H9 (cell line): ENCODE measurements around the gene ASTN2. TPM values are rescaled to one million over a fixed set of nuclear protein-coding genes. Genes with fewer than 3 reads are reported as not detected.
A peak's percentile ranks its signal among the peaks of the same experiment; 100 is the strongest.

Source experiments
- DNase-seq: peaks from one replicate; pipeline ENCODE4 v3.0.0-alpha.2; 2017
- H2AFZ ChIP-seq: one replicate; pipeline ENCODE4 v1.6.1; 2013; ENCODE audit warnings: mild to moderate bottlenecking, low read length, control low read depth, moderate library complexity
- H2AK5ac ChIP-seq: 2 replicates; pipeline ENCODE4 v1.6.1; 2013; ENCODE audit warnings: low read length, control low read depth, mixed read lengths; ENCODE audit not compliant: insufficient read length
- H2BK120ac ChIP-seq: one replicate; pipeline ENCODE4 v1.6.1; 2013; ENCODE audit warnings: low read depth, mild to moderate bottlenecking, low read length, control low read depth, inconsistent platforms; ENCODE audit not compliant: poor library complexity, severe bottlenecking
- H2BK12ac ChIP-seq: 2 replicates; pipeline ENCODE4 v1.6.1; 2013; ENCODE audit warnings: low read length, control low read depth, mixed read lengths, low read depth; ENCODE audit not compliant: insufficient read length
- H2BK15ac ChIP-seq: 2 replicates; pipeline ENCODE4 v1.6.1; 2013; ENCODE audit warnings: low read depth, low read length, control low read depth
- H2BK20ac ChIP-seq: one replicate; pipeline ENCODE4 v1.6.1; 2013; ENCODE audit warnings: low read depth, mild to moderate bottlenecking, low read length, control low read depth, inconsistent platforms; ENCODE audit not compliant: poor library complexity, severe bottlenecking
- H2BK5ac ChIP-seq: 2 replicates; pipeline ENCODE4 v1.6.1; 2013; ENCODE audit warnings: low read length, control low read depth, mixed read lengths; ENCODE audit not compliant: insufficient read length
- H3K14ac ChIP-seq: 2 replicates; pipeline ENCODE4 v1.6.1; 2013; ENCODE audit warnings: low read length, control low read depth; ENCODE audit not compliant: insufficient read depth
- H3K18ac ChIP-seq: 2 replicates; pipeline ENCODE4 v1.6.1; 2013; ENCODE audit warnings: low read depth, mild to moderate bottlenecking, mixed read lengths, low read length, control low read depth; ENCODE audit not compliant: insufficient read length
- H3K23ac ChIP-seq: 2 replicates; pipeline ENCODE4 v1.6.1; 2013; ENCODE audit warnings: low read length, control low read depth, mixed read lengths, low read depth; ENCODE audit not compliant: insufficient read length
- H3K23me2 ChIP-seq: 2 replicates; pipeline ENCODE4 v1.6.1; 2013; ENCODE audit warnings: low read depth, mild to moderate bottlenecking, mixed read lengths, low read length, control low read depth; ENCODE audit not compliant: insufficient read length, poor library complexity, severe bottlenecking
- H3K27ac ChIP-seq: 2 replicates; pipeline ENCODE4 v1.5.1; 2013; ENCODE audit warnings: low read length, control low read depth, mixed read lengths, low read depth; ENCODE audit not compliant: insufficient read length
- H3K27me3 ChIP-seq: 2 replicates; pipeline ENCODE4 v1.6.1; 2013; ENCODE audit warnings: low read length, control low read depth, inconsistent platforms; ENCODE audit not compliant: insufficient read depth
- H3K4ac ChIP-seq: 2 replicates; pipeline ENCODE4 v1.6.1; 2013; ENCODE audit warnings: low read depth, mild to moderate bottlenecking, control low read depth, inconsistent platforms, low read length, moderate library complexity
- H3K4me1 ChIP-seq: 2 replicates; pipeline ENCODE4 v1.6.1; 2013; ENCODE audit warnings: low read length, control low read depth, inconsistent platforms; ENCODE audit not compliant: insufficient read depth
- H3K4me2 ChIP-seq: 2 replicates; pipeline ENCODE4 v1.6.1; 2013; ENCODE audit warnings: low read length, control low read depth, mixed read lengths; ENCODE audit not compliant: insufficient read length, insufficient read depth
- H3K56ac ChIP-seq: 2 replicates; pipeline ENCODE4 v1.6.1; 2013; ENCODE audit warnings: low read depth, mild to moderate bottlenecking, mixed read lengths, low read length, control low read depth; ENCODE audit not compliant: insufficient read length
- H3K79me1 ChIP-seq: 2 replicates; pipeline ENCODE4 v1.6.1; 2013; ENCODE audit warnings: low read depth, mild to moderate bottlenecking, moderate library complexity, low read length, control low read depth, inconsistent platforms; ENCODE audit not compliant: insufficient read depth, poor library complexity, severe bottlenecking
- H3K79me2 ChIP-seq: 2 replicates; pipeline ENCODE4 v1.6.1; 2013; ENCODE audit warnings: low read length, control low read depth, inconsistent platforms; ENCODE audit not compliant: insufficient read depth
- H3K9ac ChIP-seq: 2 replicates; pipeline ENCODE4 v1.6.1; 2013; ENCODE audit warnings: low read length, control low read depth, mixed read lengths; ENCODE audit not compliant: insufficient read length; ENCODE audit errors: extremely low read depth
- H3K9me3 ChIP-seq: one replicate; pipeline ENCODE4 v1.6.1; 2013; ENCODE audit warnings: low read depth, low read length, inconsistent platforms; ENCODE audit not compliant: control insufficient read depth
- H3T11ph ChIP-seq: one replicate; pipeline ENCODE4 v1.6.1; 2013; ENCODE audit warnings: mild to moderate bottlenecking, low read length, control low read depth, inconsistent platforms
- H4K20me1 ChIP-seq: one replicate; pipeline ENCODE4 v1.6.1; 2013; ENCODE audit not compliant: control insufficient read depth, insufficient read length, insufficient read depth
- H4K5ac ChIP-seq: 2 replicates; pipeline ENCODE4 v1.6.1; 2013; ENCODE audit warnings: low read depth, mild to moderate bottlenecking, mixed read lengths, low read length, control low read depth; ENCODE audit not compliant: insufficient read length
- H4K8ac ChIP-seq: replicated peaks from 2 replicates; pipeline ENCODE4 v1.6.1; 2013; ENCODE audit warnings: low read length, control low read depth, mixed read lengths, low read depth; ENCODE audit not compliant: insufficient read length
- H4K91ac ChIP-seq: 2 replicates; pipeline ENCODE4 v1.6.1; 2013; ENCODE audit warnings: low read depth, mild to moderate bottlenecking, moderate library complexity, mixed read lengths, low read length, control low read depth; ENCODE audit not compliant: insufficient read length
- H3K27ac Mint-ChIP-seq, 3 experiments: 2 replicates in 2 of 3; 3 replicates in 1 of 3; pipeline ENCODE4 v1.8.0; 2020 to 2021; ENCODE audit warnings: mixed read lengths in 3 of 3, mild to moderate bottlenecking in 1 of 3, moderate library complexity in 1 of 3
- H3K27me3 Mint-ChIP-seq: 2 replicates; pipeline ENCODE4 v1.8.0; 2021; ENCODE audit warnings: low read depth, mild to moderate bottlenecking, moderate library complexity, mixed read lengths
- H3K36me3 Mint-ChIP-seq, 3 experiments: 2 replicates in 2 of 3; 3 replicates in 1 of 3; pipeline ENCODE4 v1.8.0; 2020 to 2021; ENCODE audit warnings: low read depth in 3 of 3, mixed read lengths in 3 of 3; ENCODE audit not compliant: insufficient read depth in 1 of 3
- H3K4me1 Mint-ChIP-seq, 2 experiments: 2 replicates each; pipeline ENCODE4 v1.8.0; 2020; ENCODE audit warnings: mixed read lengths in 2 of 2
- H3K4me3 Mint-ChIP-seq, 2 experiments: 2 replicates in 1 of 2; 3 replicates in 1 of 2; pipeline ENCODE4 v1.8.0; 2020 to 2021; ENCODE audit warnings: mild to moderate bottlenecking in 2 of 2, mixed read lengths in 2 of 2, moderate library complexity in 1 of 2
- H3K9me3 Mint-ChIP-seq, 2 experiments: 2 replicates in 1 of 2; 3 replicates in 1 of 2; pipeline ENCODE4 v1.8.0; 2020; ENCODE audit warnings: mild to moderate bottlenecking in 2 of 2, mixed read lengths in 2 of 2, moderate library complexity in 1 of 2
- WGBS: extraction: QIAGEN DNeasy Blood & Tissue Kit; methylation state at CpG from one replicate; pipeline ENCODE4 v1.1.7; 2013; ENCODE audit warnings: missing lambda C conversion rate, low lambda C conversion rate, mixed read lengths; ENCODE audit not compliant: insufficient read length; ENCODE audit errors: extremely low coverage; 5-methylcytosine and 5-hydroxymethylcytosine counted together
- total RNA-seq: library from RNA; stranded (reverse); gene quantifications from 2 replicates; pipeline ENCODE4 v1.2.1, GENCODE V29; 2021
- TF ChIP-seq, protein P1 (sequence below): fragments of 200-600 bp; sonication (generic); conservative IDR thresholded peaks from 3 replicates; pipeline ENCODE4 v1.8.0; 2021; ENCODE audit warnings: antibody characterized with exemption, mild to moderate bottlenecking

The ASTN2 gene
- total RNA-seq, 1 experiment from 2014 or later = 9.7 TPM

GRCh38 chr9:117374076-117374725 is 40.7 kb downstream of the ASTN2 start:
- no peaks in the 10 kb centered on the region for H3K9me3 Mint-ChIP-seq
- no peak for DNase-seq
- no peaks in the 10 kb centered on the region for H3K79me2 ChIP-seq
- H4K5ac ChIP-seq = no peak overlapping the region
- H3K27ac ChIP-seq = no peak overlapping the region
- H3K4me1 ChIP-seq = peaks cover 10% of the 10 kb centered on the region; the same call in 1 of the 2 replicates
- H2BK12ac ChIP-seq = no peak overlapping the region
- peaks cover 43 to 68% of the 10 kb centered on the region in 2 experiments for H3K4me1 Mint-ChIP-seq
- no peak overlapping the region for H3K9ac ChIP-seq
- H2AFZ ChIP-seq = no peak overlapping the region
- H3K56ac ChIP-seq = no peak overlapping the region
- H2BK5ac ChIP-seq = no peak overlapping the region
- H3K4me2 ChIP-seq = no peak overlapping the region
- no peaks in the 10 kb centered on the region for H3K27me3 Mint-ChIP-seq
- H3K4ac ChIP-seq = no peak overlapping the region
- H3K23me2 ChIP-seq = no peaks in the 10 kb centered on the region
- no peak overlapping the region for H3T11ph ChIP-seq
- no peak overlapping the region for H2BK120ac ChIP-seq
- H3K27me3 ChIP-seq = no peaks in the 10 kb centered on the region
- H3K79me1 ChIP-seq = no peaks in the 10 kb centered on the region
- no peak overlapping the region for H2AK5ac ChIP-seq
- H3K23ac ChIP-seq = no peak overlapping the region
- no peaks in the 10 kb centered on the region for H3K9me3 ChIP-seq
- H2BK20ac ChIP-seq = no peak overlapping the region
- no peaks in the 10 kb centered on the region for H4K20me1 ChIP-seq
- no peaks in the 10 kb centered on the region for H3K36me3 Mint-ChIP-seq
- no peak overlapping the region for H3K18ac ChIP-seq
- no peak overlapping the region for H3K4me3 Mint-ChIP-seq
- H3K14ac ChIP-seq = no peak overlapping the region
- peak overlapping the region in 1 of 3 experiments; percentile 21; a peak in 1 of 7 replicates for H3K27ac Mint-ChIP-seq
- TF ChIP-seq, protein P1, sequence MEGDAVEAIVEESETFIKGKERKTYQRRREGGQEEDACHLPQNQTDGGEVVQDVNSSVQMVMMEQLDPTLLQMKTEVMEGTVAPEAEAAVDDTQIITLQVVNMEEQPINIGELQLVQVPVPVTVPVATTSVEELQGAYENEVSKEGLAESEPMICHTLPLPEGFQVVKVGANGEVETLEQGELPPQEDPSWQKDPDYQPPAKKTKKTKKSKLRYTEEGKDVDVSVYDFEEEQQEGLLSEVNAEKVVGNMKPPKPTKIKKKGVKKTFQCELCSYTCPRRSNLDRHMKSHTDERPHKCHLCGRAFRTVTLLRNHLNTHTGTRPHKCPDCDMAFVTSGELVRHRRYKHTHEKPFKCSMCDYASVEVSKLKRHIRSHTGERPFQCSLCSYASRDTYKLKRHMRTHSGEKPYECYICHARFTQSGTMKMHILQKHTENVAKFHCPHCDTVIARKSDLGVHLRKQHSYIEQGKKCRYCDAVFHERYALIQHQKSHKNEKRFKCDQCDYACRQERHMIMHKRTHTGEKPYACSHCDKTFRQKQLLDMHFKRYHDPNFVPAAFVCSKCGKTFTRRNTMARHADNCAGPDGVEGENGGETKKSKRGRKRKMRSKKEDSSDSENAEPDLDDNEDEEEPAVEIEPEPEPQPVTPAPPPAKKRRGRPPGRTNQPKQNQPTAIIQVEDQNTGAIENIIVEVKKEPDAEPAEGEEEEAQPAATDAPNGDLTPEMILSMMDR = no peak
- H4K8ac ChIP-seq = no peak overlapping the region
- H4K91ac ChIP-seq = no peak overlapping the region
- H2BK15ac ChIP-seq = no peak overlapping the region
- WGBS = no CpG with 5 or more reads among the region's 4 CpGs
